ENCODE measurements around the gene CCDC154. TPM values are rescaled to one million over a fixed set of nuclear protein-coding genes. Genes with fewer than 3 reads are reported as not detected.

Gene CCDC154
- total and polyA plus RNA-seq, 2 donors, result 0.37 to 0.86 TPM

Other genes with a start within 250 kb of the CCDC154 start
- gene TPSG1, start 219.3 kb downstream of the CCDC154 start, total RNA-seq, result not detected
- gene TPSG1, start 219.3 kb downstream of the CCDC154 start, polyA plus RNA-seq, result 0.71 TPM
- gene TPSB2, start 214.4 kb downstream of the CCDC154 start, total RNA-seq, result 4.4 TPM
- gene TPSB2, start 214.4 kb downstream of the CCDC154 start, polyA plus RNA-seq, result 80.3 TPM
- gene TPSAB1, start 203.9 kb downstream of the CCDC154 start, total RNA-seq, result 10.8 TPM
- gene TPSAB1, start 203.9 kb downstream of the CCDC154 start, polyA plus RNA-seq, result 72.9 TPM
- 1.1 TPM for gene TPSD1, start 188.5 kb downstream of the CCDC154 start, total RNA-seq
- 2.1 TPM for gene TPSD1, start 188.5 kb downstream of the CCDC154 start, polyA plus RNA-seq
- 41.9 TPM for gene UBE2I, start 134.9 kb downstream of the CCDC154 start, total RNA-seq
- 84.1 TPM for gene UBE2I, start 134.9 kb downstream of the CCDC154 start, polyA plus RNA-seq
- 0.63 TPM for gene BAIAP3, start 110.9 kb downstream of the CCDC154 start, total RNA-seq
- 2.7 TPM for gene BAIAP3, start 110.9 kb downstream of the CCDC154 start, polyA plus RNA-seq
- 22.3 TPM for gene TSR3, start 92.7 kb downstream of the CCDC154 start, total RNA-seq
- gene TSR3, start 92.7 kb downstream of the CCDC154 start, polyA plus RNA-seq, result 62.1 TPM
- 28.0 TPM for gene GNPTG, start 92.6 kb downstream of the CCDC154 start, total RNA-seq
- 70.4 TPM for gene GNPTG, start 92.6 kb downstream of the CCDC154 start, polyA plus RNA-seq
- 11.2 TPM for gene UNKL, start 29.9 kb downstream of the CCDC154 start, total RNA-seq
- 18.7 TPM for gene UNKL, start 29.9 kb downstream of the CCDC154 start, polyA plus RNA-seq
- gene UQCC4, start 23.8 kb downstream of the CCDC154 start, total RNA-seq, result 8.5 TPM
- 26.4 TPM for gene UQCC4, start 23.8 kb downstream of the CCDC154 start, polyA plus RNA-seq
- not detected for gene PERCC1, start 13.5 kb downstream of the CCDC154 start, total RNA-seq
- gene PERCC1, start 13.5 kb downstream of the CCDC154 start, polyA plus RNA-seq, result not detected
- 19.6 TPM for gene CLCN7, start 30.5 kb upstream of the CCDC154 start, total RNA-seq
- 64.0 TPM for gene CLCN7, start 30.5 kb upstream of the CCDC154 start, polyA plus RNA-seq
- gene PTX4, start 44.4 kb upstream of the CCDC154 start, total RNA-seq, result not detected
- gene PTX4, start 44.4 kb upstream of the CCDC154 start, polyA plus RNA-seq, result 0.10 TPM
- gene TELO2, start 48.8 kb upstream of the CCDC154 start, total RNA-seq, result 10.6 TPM
- gene TELO2, start 48.8 kb upstream of the CCDC154 start, polyA plus RNA-seq, result 39.7 TPM
- gene TMEM204, start 89.1 kb upstream of the CCDC154 start, total RNA-seq, result 10.0 TPM
- gene TMEM204, start 89.1 kb upstream of the CCDC154 start, polyA plus RNA-seq, result 66.0 TPM
- 22.2 TPM for gene IFT140, start 167.5 kb upstream of the CCDC154 start, total RNA-seq
- 18.3 TPM for gene IFT140, start 167.5 kb upstream of the CCDC154 start, polyA plus RNA-seq
- gene CRAMP1, start 167.8 kb upstream of the CCDC154 start, total RNA-seq, result 10.3 TPM
- gene CRAMP1, start 167.8 kb upstream of the CCDC154 start, polyA plus RNA-seq, result 11.2 TPM
- 37.3 TPM for gene JPT2, start 233.7 kb upstream of the CCDC154 start, total RNA-seq
- gene JPT2, start 233.7 kb upstream of the CCDC154 start, polyA plus RNA-seq, result 30.7 TPM